Caco-2 (cell line): ENCODE results near the gene LRP1B. TPM values are rescaled to one million over a fixed set of nuclear protein-coding genes. Genes with fewer than 3 reads are reported as not detected.

ENCODE experiments used
- BruUV-seq: library from RNA; stranded (reverse); fragments of 400-500 nt; replicated peaks from 2 replicates; lab custom pipeline; 2021; lab: Mats Ljungman, UMichigan
- CTCF ChIA-PET: fragments of 300-600 bp; sonication (Branson Sonifier 250); formaldehyde crosslinking; loops from one replicate; lab custom pipeline; 2022; ENCODE audit warnings: antibody characterized with exemption; lab: Charles Lee
- POLR2A ChIA-PET: fragments of 300-600 bp; sonication (Branson Sonifier 250); formaldehyde crosslinking; loops from one replicate; lab custom pipeline; 2022; ENCODE audit warnings: antibody characterized with exemption; lab: Charles Lee
- DNase-seq, 2 experiments: peaks; one replicate each; pipeline versions ENCODE4 v3.0.0 to v3.0.0-alpha.2; 2020 to 2022
- H3K27me3 ChIP-seq: replicated peaks from 2 replicates; pipeline ENCODE4 v1.6.0; 2011; ENCODE audit warnings: low read length; ENCODE audit not compliant: control insufficient read depth, insufficient read depth
- H3K36me3 ChIP-seq: 2 replicates; pipeline ENCODE4 v1.5.1; 2011; ENCODE audit warnings: low read length; ENCODE audit not compliant: control insufficient read depth, insufficient read depth
- H3K4me1 ChIP-seq: fragments of 250-450 bp; sonication (Bioruptor Pico); 2 replicates; pipeline ENCODE4 v1.5.1; 2020; ENCODE audit warnings: mild to moderate bottlenecking
- H3K4me3 ChIP-seq: 2 replicates; pipeline ENCODE4 v1.5.1; 2011; ENCODE audit warnings: low read depth, mild to moderate bottlenecking, control low read depth, low read length
- H3K9me3 ChIP-seq: fragments of 250-450 bp; sonication (Bioruptor Pico); 2 replicates; pipeline ENCODE4 v1.5.1; 2020; ENCODE audit warnings: mild to moderate bottlenecking, moderate library complexity
- H3K27ac Mint-ChIP-seq: one replicate; pipeline ENCODE4 v1.8.0; 2022; ENCODE audit warnings: mixed read lengths; ENCODE audit not compliant: unreplicated experiment
- H3K27me3 Mint-ChIP-seq: one replicate; pipeline ENCODE4 v1.8.0; 2022; ENCODE audit warnings: mixed read lengths; ENCODE audit not compliant: insufficient read depth, unreplicated experiment
- H3K36me3 Mint-ChIP-seq: one replicate; pipeline ENCODE4 v1.8.0; 2022; ENCODE audit warnings: mild to moderate bottlenecking, mixed read lengths; ENCODE audit not compliant: insufficient read depth, unreplicated experiment
- H3K4me1 Mint-ChIP-seq: one replicate; pipeline ENCODE4 v1.8.0; 2022; ENCODE audit warnings: low read depth, mixed read lengths; ENCODE audit not compliant: unreplicated experiment
- H3K4me3 Mint-ChIP-seq: one replicate; pipeline ENCODE4 v1.8.0; 2022; ENCODE audit warnings: mild to moderate bottlenecking, moderate library complexity, mixed read lengths; ENCODE audit not compliant: unreplicated experiment
- H3K9me3 Mint-ChIP-seq: one replicate; pipeline ENCODE4 v1.8.0; 2022; ENCODE audit warnings: mixed read lengths; ENCODE audit not compliant: unreplicated experiment
- CTCF ChIP-seq, 2 experiments: fragments of 200-600 bp in 1 of 2; IDR thresholded peaks; 1 replicate in 1 of 2; 2 replicates in 1 of 2; pipeline versions ENCODE4 v1.5.1 to v1.8.0; 2011 to 2022; ENCODE audit warnings: antibody characterized with exemption in 1 of 2, control low read depth in 1 of 2, inconsistent platforms in 1 of 2, low read depth in 1 of 2, low read length in 1 of 2, mild to moderate bottlenecking in 1 of 2, moderate library complexity in 1 of 2; ENCODE audit not compliant: insufficient read depth in 1 of 2, severe bottlenecking in 1 of 2, unreplicated experiment in 1 of 2
- intact Hi-C: fragments of 100-400 bp; cut with micrococcal nuclease; formaldehyde crosslinking; loops from one replicate; pipeline ENCODE4 v1.10.0; 2022; ENCODE audit not compliant: unreplicated experiment
- total RNA-seq: library from RNA; stranded (reverse); gene quantifications from 2 replicates; pipeline ENCODE4 v1.2.3, GENCODE V29; 2022

The LRP1B gene
- total RNA-seq, 1 experiment from 2014 or later: not detected

- no peak overlapping the region for H3K4me3 ChIP-seq
- DNase-seq: no peak
- no peaks in the 10 kb centered on the region for H3K4me1 ChIP-seq
- CTCF ChIA-PET: no interaction called here
- H3K9me3 ChIP-seq: no peaks in the 10 kb centered on the region
- H3K27me3 ChIP-seq: no peaks in the 10 kb centered on the region
- no peak for TF ChIP-seq CTCF (IDR thresholded peaks at IDR 0.05; ENCODE audit: insufficient read depth in 1 of 2, low read depth in 1 of 2, low read length in 1 of 2, severe bottlenecking in 1 of 2, unreplicated experiment in 1 of 2)
- Mint-ChIP-seq H3K27ac (no peak overlapping the region), H3K4me1 (no peaks in the 10 kb centered on the region), H3K9me3 (no peaks in the 10 kb centered on the region), H3K36me3 (no peaks in the 10 kb centered on the region), H3K4me3 (no peak overlapping the region), H3K27me3 (no peaks in the 10 kb centered on the region)
- POLR2A ChIA-PET: no interaction called here
- no peaks in the 10 kb centered on the region for H3K36me3 ChIP-seq
- no TSS peak for BruUV-seq
- intact Hi-C loops: no loop called here
Observed at GRCh38 chr2:141499123-141499522, 631.7 kb downstream of the LRP1B start.

- no peak overlapping the region for H3K4me3 Mint-ChIP-seq
- intact Hi-C loops: no loop called here
- H3K4me1 Mint-ChIP-seq: no peaks in the 10 kb centered on the region
Observed at GRCh38 chr2:141498561-141498960, 632.3 kb downstream of the LRP1B start.

GRCh38 chr2:141497272-141497671, 633.5 kb downstream of the LRP1B start:
- ChIA-PET CTCF (no interaction called here), POLR2A (no interaction called here)
- Histone ChIP-seq H3K9me3 (no peaks in the 10 kb centered on the region), H3K4me3 (no peak overlapping the region), H3K27me3 (no peaks in the 10 kb centered on the region), H3K4me1 (no peaks in the 10 kb centered on the region), H3K36me3 (no peaks in the 10 kb centered on the region)
- H3K36me3 Mint-ChIP-seq: no peaks in the 10 kb centered on the region
- H3K4me1 Mint-ChIP-seq: no peaks in the 10 kb centered on the region
- H3K27me3 Mint-ChIP-seq: no peaks in the 10 kb centered on the region
- no peak for TF ChIP-seq CTCF (IDR thresholded peaks at IDR 0.05; ENCODE audit: insufficient read depth in 1 of 2, low read depth in 1 of 2, low read length in 1 of 2, severe bottlenecking in 1 of 2, unreplicated experiment in 1 of 2)
- no TSS peak for BruUV-seq
- H3K9me3 Mint-ChIP-seq: no peaks in the 10 kb centered on the region
- no peak overlapping the region for H3K4me3 Mint-ChIP-seq
- intact Hi-C loops: no loop called here
- no peak overlapping the region for H3K27ac Mint-ChIP-seq
- DNase-seq: no peak

More at GRCh38 chr2:141498561-141498960, 632.3 kb downstream of the LRP1B start:
- no peak for TF ChIP-seq CTCF (IDR thresholded peaks at IDR 0.05; ENCODE audit: insufficient read depth in 1 of 2, low read depth in 1 of 2, low read length in 1 of 2, severe bottlenecking in 1 of 2, unreplicated experiment in 1 of 2)
- POLR2A ChIA-PET: no interaction called here
- H3K4me3 ChIP-seq: no peak overlapping the region
- H3K36me3 ChIP-seq: no peaks in the 10 kb centered on the region
- Mint-ChIP-seq H3K9me3 (no peaks in the 10 kb centered on the region), H3K27me3 (no peaks in the 10 kb centered on the region), H3K36me3 (no peaks in the 10 kb centered on the region), H3K27ac (no peak overlapping the region)
- no peak for DNase-seq
- no peaks in the 10 kb centered on the region for H3K9me3 ChIP-seq
- H3K4me1 ChIP-seq: no peaks in the 10 kb centered on the region
- no TSS peak for BruUV-seq
- CTCF ChIA-PET: no interaction called here
- no peaks in the 10 kb centered on the region for H3K27me3 ChIP-seq
